ENCODE results near the gene AKT3.

DNA sequence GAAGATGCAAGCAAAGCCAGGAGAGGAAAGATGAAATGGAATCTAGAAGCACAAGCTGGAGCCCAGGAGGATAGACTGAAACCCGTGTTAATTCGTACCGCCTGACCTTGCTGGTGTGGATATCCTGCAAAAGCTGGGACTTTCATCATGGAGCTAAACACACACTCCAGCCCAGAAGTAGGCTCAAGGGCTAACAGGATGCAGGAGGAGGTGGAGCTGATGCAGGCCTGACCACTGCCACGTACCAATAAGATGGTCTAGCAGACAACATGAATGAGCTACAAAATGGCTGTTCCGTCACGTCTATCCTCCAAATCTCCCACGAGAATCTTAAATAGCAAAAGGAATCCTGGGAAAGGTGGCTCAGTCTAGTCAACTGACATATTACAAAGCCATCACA lies 323.9 kb downstream of the AKT3 start:
- TF ChIP-seq, protein P1, sequence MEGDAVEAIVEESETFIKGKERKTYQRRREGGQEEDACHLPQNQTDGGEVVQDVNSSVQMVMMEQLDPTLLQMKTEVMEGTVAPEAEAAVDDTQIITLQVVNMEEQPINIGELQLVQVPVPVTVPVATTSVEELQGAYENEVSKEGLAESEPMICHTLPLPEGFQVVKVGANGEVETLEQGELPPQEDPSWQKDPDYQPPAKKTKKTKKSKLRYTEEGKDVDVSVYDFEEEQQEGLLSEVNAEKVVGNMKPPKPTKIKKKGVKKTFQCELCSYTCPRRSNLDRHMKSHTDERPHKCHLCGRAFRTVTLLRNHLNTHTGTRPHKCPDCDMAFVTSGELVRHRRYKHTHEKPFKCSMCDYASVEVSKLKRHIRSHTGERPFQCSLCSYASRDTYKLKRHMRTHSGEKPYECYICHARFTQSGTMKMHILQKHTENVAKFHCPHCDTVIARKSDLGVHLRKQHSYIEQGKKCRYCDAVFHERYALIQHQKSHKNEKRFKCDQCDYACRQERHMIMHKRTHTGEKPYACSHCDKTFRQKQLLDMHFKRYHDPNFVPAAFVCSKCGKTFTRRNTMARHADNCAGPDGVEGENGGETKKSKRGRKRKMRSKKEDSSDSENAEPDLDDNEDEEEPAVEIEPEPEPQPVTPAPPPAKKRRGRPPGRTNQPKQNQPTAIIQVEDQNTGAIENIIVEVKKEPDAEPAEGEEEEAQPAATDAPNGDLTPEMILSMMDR (IDR thresholded peaks at IDR 0.05) = no peak
- TF ChIP-seq POLR2A (IDR thresholded peaks at IDR 0.05) = no peak

All from esophagus squamous epithelium (tissue), 4 donors.